HepG2 (cell line): ENCODE results near the gene MAN1A1. TPM values are rescaled to one million over a fixed set of nuclear protein-coding genes. Genes with fewer than 3 reads are reported as not detected.

Experiments used
- ATF5 ChIP-seq: sonication (generic); formaldehyde crosslinking; IDR thresholded peaks from 2 replicates; pipeline ENCODE4 v1.4.0; 2020; ENCODE audit warnings: mild to moderate bottlenecking, low read depth, missing genetic modification reagents
- HDAC1 ChIP-seq: sonication (generic); formaldehyde crosslinking; IDR thresholded peaks from 2 replicates; pipeline ENCODE4 v1.5.1; 2020; ENCODE audit warnings: mild to moderate bottlenecking, missing genetic modification reagents
- KAT2B ChIP-seq: fragments of 150-350 bp; IDR thresholded peaks from 2 replicates; pipeline ENCODE4 v1.6.1; 2014; ENCODE audit warnings: low read depth, low read length, borderline replicate concordance
- KDM5B ChIP-seq: sonication (generic); formaldehyde crosslinking; IDR thresholded peaks from 2 replicates; pipeline ENCODE4 v1.4.0; 2020; ENCODE audit warnings: missing genetic modification reagents, mild to moderate bottlenecking, borderline replicate concordance
- NCOA2 ChIP-seq: sonication (generic); formaldehyde crosslinking; IDR thresholded peaks from 2 replicates; pipeline ENCODE4 v1.8.0; 2022; ENCODE audit warnings: inconsistent platforms
- NCOA5 ChIP-seq: sonication (generic); formaldehyde crosslinking; IDR thresholded peaks from 2 replicates; pipeline ENCODE4 v1.4.0; 2020; ENCODE audit warnings: missing genetic modification reagents
- PHF8 ChIP-seq: sonication (generic); formaldehyde crosslinking; IDR thresholded peaks from 2 replicates; pipeline ENCODE4 v1.5.0; 2020; ENCODE audit warnings: missing genetic modification reagents
- SALL2 ChIP-seq: sonication (generic); formaldehyde crosslinking; IDR thresholded peaks from 2 replicates; pipeline ENCODE4 v1.8.1; 2023; ENCODE audit warnings: mild to moderate bottlenecking, missing genetic modification reagents, inconsistent platforms
- SMAD3 ChIP-seq: sonication (generic); formaldehyde crosslinking; IDR thresholded peaks from 2 replicates; pipeline ENCODE4 v1.4.0; 2020; ENCODE audit warnings: missing genetic modification reagents
- ZBTB38 ChIP-seq: sonication (generic); formaldehyde crosslinking; IDR thresholded peaks from 2 replicates; pipeline ENCODE4 v1.5.1; 2020; ENCODE audit warnings: mild to moderate bottlenecking, missing genetic modification reagents
- ZMYM2 ChIP-seq: sonication (generic); formaldehyde crosslinking; IDR thresholded peaks from 2 replicates; pipeline ENCODE4 v1.8.0; 2022; ENCODE audit warnings: mild to moderate bottlenecking, missing genetic modification reagents
- ZNF234 ChIP-seq: sonication (generic); formaldehyde crosslinking; conservative IDR thresholded peaks from 2 replicates; pipeline ENCODE4 v1.5.1; 2020; ENCODE audit warnings: mild to moderate bottlenecking, missing genetic modification reagents
- ZNF326 ChIP-seq: sonication (generic); formaldehyde crosslinking; IDR thresholded peaks from 2 replicates; pipeline ENCODE4 v1.4.0; 2020; ENCODE audit warnings: missing genetic modification reagents, borderline replicate concordance
- ZNF333 ChIP-seq: sonication (generic); formaldehyde crosslinking; IDR thresholded peaks from 2 replicates; pipeline ENCODE4 v1.4.0; 2020; ENCODE audit warnings: mild to moderate bottlenecking, missing genetic modification reagents, borderline replicate concordance
- ZNF343 ChIP-seq: sonication (generic); formaldehyde crosslinking; IDR thresholded peaks from 2 replicates; pipeline ENCODE4 v1.4.0; 2020; ENCODE audit warnings: mild to moderate bottlenecking, missing genetic modification reagents
- ZNF407 ChIP-seq: sonication (generic); formaldehyde crosslinking; IDR thresholded peaks from one replicate; pipeline ENCODE4 v1.5.1; 2020; ENCODE audit warnings: mild to moderate bottlenecking, missing genetic modification reagents; ENCODE audit errors: not compliant biosample characterization
- ZNF530 ChIP-seq: sonication (generic); formaldehyde crosslinking; IDR thresholded peaks from 2 replicates; pipeline ENCODE4 v1.5.0; 2020; ENCODE audit warnings: low read depth, mild to moderate bottlenecking, missing genetic modification reagents
- ZNF577 ChIP-seq: sonication (generic); formaldehyde crosslinking; IDR thresholded peaks from 2 replicates; pipeline ENCODE4 v1.4.0; 2020; ENCODE audit warnings: mild to moderate bottlenecking, low read depth, missing genetic modification reagents, borderline replicate concordance
- ZNF580 ChIP-seq: IDR thresholded peaks from 2 replicates; pipeline ENCODE4 v1.6.1; 2016; ENCODE audit warnings: low read depth, borderline replicate concordance
- ZNF720 ChIP-seq: sonication (generic); formaldehyde crosslinking; IDR thresholded peaks from 2 replicates; pipeline ENCODE4 v1.4.0; 2020; ENCODE audit warnings: missing genetic modification reagents
- ZNF773 ChIP-seq: sonication (generic); formaldehyde crosslinking; IDR thresholded peaks from 2 replicates; pipeline ENCODE4 v1.4.0; 2020; ENCODE audit warnings: missing genetic modification reagents, borderline replicate concordance
- polyA plus RNA-seq, 8 experiments: library from polyadenylated mRNA; depleted of rRNA in 3 of 8; stranded (reverse) in 7 of 8; unstranded in 1 of 8; fragments of >200 nt; fragmentation: Illumina TruSeq in 4 of 8; extraction: Trizol in 4 of 8; gene quantifications; 2 replicates each; pipeline versions ENCODE4 v1.2.1 to v1.2.3, GENCODE V29; 2011 to 2016; ENCODE audit warnings: low read depth in 4 of 8, missing spikeins in 1 of 8, mixed read lengths in 1 of 8; ENCODE audit not compliant: insufficient read depth in 1 of 8
- total RNA-seq, 5 experiments: library from RNA; depleted of rRNA; stranded (reverse); fragments of >200 nt; fragmentation: Illumina TruSeq; extraction: Trizol; gene quantifications; 2 replicates each; pipeline ENCODE4 v1.2.3, GENCODE V29; 2016; ENCODE audit warnings: low read depth in 1 of 5
- TF ChIP-seq, protein P1 (sequence below): IDR thresholded peaks from 2 replicates; pipeline ENCODE4 v1.6.1; 2016; ENCODE audit warnings: low read depth, control low read depth

Gene MAN1A1
- total and polyA plus RNA-seq, 2 of the 13 experiments (the other 11 are each of a cell fraction or from before 2014, with no cell fraction given), result 156 to 236 TPM

- TF ChIP-seq, protein P1, sequence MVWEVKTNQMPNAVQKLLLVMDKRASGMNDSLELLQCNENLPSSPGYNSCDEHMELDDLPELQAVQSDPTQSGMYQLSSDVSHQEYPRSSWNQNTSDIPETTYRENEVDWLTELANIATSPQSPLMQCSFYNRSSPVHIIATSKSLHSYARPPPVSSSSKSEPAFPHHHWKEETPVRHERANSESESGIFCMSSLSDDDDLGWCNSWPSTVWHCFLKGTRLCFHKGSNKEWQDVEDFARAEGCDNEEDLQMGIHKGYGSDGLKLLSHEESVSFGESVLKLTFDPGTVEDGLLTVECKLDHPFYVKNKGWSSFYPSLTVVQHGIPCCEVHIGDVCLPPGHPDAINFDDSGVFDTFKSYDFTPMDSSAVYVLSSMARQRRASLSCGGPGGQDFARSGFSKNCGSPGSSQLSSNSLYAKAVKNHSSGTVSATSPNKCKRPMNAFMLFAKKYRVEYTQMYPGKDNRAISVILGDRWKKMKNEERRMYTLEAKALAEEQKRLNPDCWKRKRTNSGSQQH (CRISPR knock-in tag), result no peak
- TF ChIP-seq NCOA2 (CRISPR knock-in tag) (peak; percentile 89), ZNF407 (no peak), PHF8 (no peak), KAT2B (no peak), ATF5 (no peak), ZNF720 (CRISPR knock-in tag) (no peak), NCOA5 (CRISPR knock-in tag) (no peak), ZNF343 (CRISPR knock-in tag) (no peak), ZNF530 (CRISPR knock-in tag) (no peak), ZNF580 (CRISPR knock-in tag) (no peak), ZNF333 (CRISPR knock-in tag) (no peak), SMAD3 (CRISPR knock-in tag) (no peak), ZNF577 (CRISPR knock-in tag) (no peak), SALL2 (CRISPR knock-in tag) (no peak), ZNF326 (CRISPR knock-in tag) (no peak), KDM5B (CRISPR knock-in tag) (no peak), ZBTB38 (CRISPR knock-in tag) (no peak), HDAC1 (CRISPR knock-in tag) (no peak), ZNF234 (CRISPR knock-in tag) (no peak), ZMYM2 (no peak), ZNF773 (CRISPR knock-in tag) (no peak)
These were observed 90.5 kb downstream of the MAN1A1 start (continued) for GRCh38 chr6:119259027-119259426.
